K562 treated with DMSO at 1 percent for 48 hours (cell line): Measurements from ENCODE around the gene FAM187B. TPM values are rescaled to one million over a fixed set of nuclear protein-coding genes. Genes with fewer than 3 reads are reported as not detected.

Source experiments
- total RNA-seq: library from RNA; unstranded; fragments of 300-600 nt; gene quantifications from 2 replicates; pipeline ENCODE4 v1.2.3, GENCODE V29; 2022; ENCODE audit warnings: low replicate concordance; ENCODE audit errors: extremely low read depth

The FAM187B gene
- total RNA-seq = not detected in 2 replicates

DNA sequence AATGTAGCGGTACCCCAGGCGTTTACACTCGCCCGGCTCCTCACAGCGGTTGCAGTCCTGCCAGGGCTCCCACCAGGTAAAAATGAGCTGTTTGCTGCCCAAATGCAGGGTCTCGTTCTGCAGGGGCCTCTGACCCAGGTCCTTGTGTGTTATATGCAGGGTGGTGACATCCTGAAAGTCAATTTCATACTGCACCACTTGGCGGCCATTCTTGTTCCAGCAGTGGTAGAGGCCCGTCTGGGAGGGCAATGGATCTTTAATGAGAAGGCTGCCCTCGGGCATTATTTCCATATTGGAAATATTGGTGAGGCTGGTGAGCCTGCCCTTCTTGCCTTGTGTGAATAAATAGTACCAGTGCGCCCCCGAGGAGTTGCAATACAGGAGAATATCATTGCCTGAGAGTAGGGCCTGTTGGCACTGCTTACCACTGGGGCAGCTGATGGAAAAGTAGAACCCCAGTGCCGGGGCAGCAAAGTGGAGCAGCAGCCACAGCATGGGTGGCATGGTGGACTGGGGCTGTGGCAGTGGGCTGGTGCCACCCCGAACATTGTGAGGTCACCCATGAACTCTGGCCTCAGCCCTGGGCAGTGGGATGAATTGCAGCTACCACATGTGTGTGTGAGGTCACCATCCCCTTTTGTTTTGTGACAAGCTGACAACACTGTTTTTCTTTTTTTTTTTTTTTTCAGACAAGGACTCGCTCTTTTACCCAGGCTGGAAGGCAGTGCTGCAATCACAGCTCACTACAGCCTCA is at the start of gene FAM187B:
TSS of gene FAM187B (minus strand) at position 563 of the 754 bp plus-strand sequence. CDS start at position 504, 59 bp downstream.

DNA sequence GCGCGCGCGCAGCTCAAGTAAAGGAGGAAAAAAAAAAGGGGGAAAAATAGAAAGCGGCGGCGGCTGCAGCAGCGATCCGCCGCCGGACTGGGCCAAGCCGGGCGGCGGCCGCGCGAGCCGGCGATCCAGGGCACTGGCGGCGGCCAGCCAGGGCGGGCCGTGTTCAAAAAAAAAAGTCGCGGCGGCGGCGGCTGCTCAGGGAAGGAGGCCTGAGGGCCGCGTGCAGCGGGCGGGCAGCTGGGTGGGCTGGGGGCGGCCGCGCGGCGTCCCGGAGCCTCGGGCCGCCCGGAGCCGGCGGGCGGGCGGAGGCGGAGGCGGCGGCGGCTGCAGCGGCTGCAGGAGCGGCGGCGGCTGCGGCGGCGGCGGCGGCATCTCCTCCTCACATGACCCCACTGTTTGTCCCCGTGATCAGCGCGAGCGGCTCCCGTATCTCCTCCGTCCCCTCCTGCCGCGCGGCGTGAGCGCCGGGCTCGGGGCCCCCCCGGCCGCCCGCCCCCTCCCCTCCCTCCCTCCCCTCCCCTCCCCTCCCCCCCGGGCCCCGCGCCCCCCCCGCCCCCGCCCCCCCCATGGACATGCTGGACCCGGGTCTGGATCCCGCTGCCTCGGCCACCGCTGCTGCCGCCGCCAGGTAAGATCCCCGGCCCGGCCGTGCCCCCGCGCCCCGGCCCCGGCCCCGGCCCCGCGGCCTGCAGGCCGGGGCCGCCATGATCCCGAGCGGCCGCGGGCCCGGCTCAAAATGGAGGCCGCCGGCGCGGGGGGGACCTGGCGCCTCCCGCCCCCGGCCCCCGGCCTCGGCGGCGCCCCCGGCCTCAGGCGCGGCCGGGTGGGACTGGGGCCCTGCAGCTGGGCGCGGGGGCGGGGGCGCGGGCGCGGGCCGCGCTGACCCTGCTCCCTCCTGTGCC is 40.2 kb upstream of the FAM187B start, which contains the start of gene USF2:
TSS of gene USF2 (plus strand) at position 427 of the 902 bp plus-strand sequence. CDS start at position 567, 140 bp downstream.

DNA sequence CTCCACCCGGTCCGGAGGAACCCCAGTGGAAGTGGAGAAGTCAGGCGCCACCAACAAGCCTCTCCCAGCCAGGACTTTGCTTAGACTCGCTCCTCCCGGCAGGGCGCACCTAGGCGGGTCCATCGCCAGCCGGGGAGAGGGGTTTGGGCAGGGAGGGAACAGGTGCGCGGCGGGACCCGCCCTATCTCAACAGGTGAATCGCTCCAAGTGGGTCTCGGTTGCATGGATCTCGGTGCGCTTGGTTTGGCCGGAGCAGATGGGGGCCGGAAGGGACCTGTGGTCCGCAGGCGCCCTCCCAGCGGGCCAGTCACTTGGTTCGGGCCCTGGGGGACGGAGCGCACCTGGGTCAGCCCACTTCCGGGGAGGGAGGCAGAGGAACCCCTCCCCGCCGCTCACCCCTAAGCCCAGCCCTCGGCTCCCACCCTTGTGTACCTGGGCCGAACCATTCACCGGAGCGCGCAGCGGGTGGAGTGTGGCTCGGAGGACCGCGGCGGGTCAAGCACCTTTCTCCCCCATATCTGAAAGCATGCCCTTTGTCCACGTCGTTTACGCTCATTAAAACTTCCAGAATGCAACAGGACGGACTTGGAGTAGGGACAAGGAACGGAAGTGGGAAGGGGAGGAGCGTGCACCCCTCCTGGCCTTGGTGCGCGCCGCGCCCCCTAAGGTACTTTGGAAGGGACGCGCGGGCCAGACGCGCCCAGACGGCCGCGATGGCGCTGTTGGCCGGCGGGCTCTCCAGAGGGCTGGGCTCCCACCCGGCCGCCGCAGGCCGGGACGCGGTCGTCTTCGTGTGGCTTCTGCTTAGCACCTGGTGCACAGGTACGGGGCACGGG is 20.0 kb upstream of the FAM187B start, which contains the start of gene LSR:
TSS of gene LSR (plus strand) at position 693 of the 836 bp plus-strand sequence. CDS start at position 714, 21 bp downstream.

Other genes starting within 250 kb of the FAM187B start
- gene GRAMD1A, start 228.4 kb downstream of the FAM187B start, total RNA-seq = not detected in 2 replicates
- gene SCN1B, start 198.3 kb downstream of the FAM187B start, total RNA-seq = not detected in 2 replicates
- gene HPN, start 187.0 kb downstream of the FAM187B start, total RNA-seq = not detected in 2 replicates
- gene FXYD3, start 112.9 kb downstream of the FAM187B start, total RNA-seq = not detected in 2 replicates
- not detected in 2 replicates for gene LGI4, start 93.7 kb downstream of the FAM187B start, total RNA-seq
- gene FXYD1, start 89.9 kb downstream of the FAM187B start, total RNA-seq = not detected in 2 replicates
- not detected in 2 replicates for gene FXYD7, start 85.5 kb downstream of the FAM187B start, total RNA-seq
- gene FXYD5, start 74.0 kb downstream of the FAM187B start, total RNA-seq = 359 TPM in 1 of 2 replicates, not detected in the other
- not detected in 2 replicates for gene LSR, start 20.3 kb upstream of the FAM187B start, total RNA-seq
- gene USF2, start 40.2 kb upstream of the FAM187B start, total RNA-seq = not detected in 2 replicates
- not detected in 2 replicates for gene HAMP, start 53.8 kb upstream of the FAM187B start, total RNA-seq
- gene MAG, start 63.4 kb upstream of the FAM187B start, total RNA-seq = not detected in 2 replicates
- gene CD22, start 100.4 kb upstream of the FAM187B start, total RNA-seq = not detected in 2 replicates
- gene FFAR1, start 119.2 kb upstream of the FAM187B start, total RNA-seq = not detected in 2 replicates
- not detected in 2 replicates for gene FFAR3, start 129.7 kb upstream of the FAM187B start, total RNA-seq
- gene GPR42, start 142.3 kb upstream of the FAM187B start, total RNA-seq = not detected in 2 replicates
- not detected in 2 replicates for gene FFAR2, start 219.5 kb upstream of the FAM187B start, total RNA-seq